ENCODE data around the gene IL1RAPL2.

GRCh38 chrX:105533951-105534350 lies 968.0 kb downstream of the IL1RAPL2 start:
- TF ChIP-seq POLR2A (IDR thresholded peaks at IDR 0.05) = no peak
- TF ChIP-seq CTCF (IDR thresholded peaks at IDR 0.05) = no peak

Data from right lobe of liver (tissue), 4 donors.